AG09309 (cell line): ENCODE data around the gene SLC7A5.
"Not testable (repeated sequence)": the region's sequence is repeated elsewhere in the genome, so short reads cannot be mapped to it uniquely, and the experiment has no call there.

Experiments
- DNase-seq: peaks from one replicate; pipeline ENCODE4 v3.0.0-alpha.2; 2010; ENCODE audit warnings: low read depth
- H3K4me3 ChIP-seq: 2 replicates; pipeline ENCODE4 v1.5.1; 2011; ENCODE audit warnings: mild to moderate bottlenecking, low read depth, low read length, moderate library complexity; ENCODE audit not compliant: control insufficient read depth
- CTCF ChIP-seq: IDR thresholded peaks from 2 replicates; pipeline ENCODE4 v1.5.1; 2011; ENCODE audit warnings: mild to moderate bottlenecking, low read depth, low read length, inconsistent platforms; ENCODE audit not compliant: insufficient read depth, control insufficient read depth; ENCODE audit errors: missing control alignments

SLC7A5 gene

GRCh38 chr16:87816507-87817100 is 52.7 kb downstream of the SLC7A5 start:
- no peak overlapping the region for H3K4me3 ChIP-seq
- TF ChIP-seq CTCF: no peak
- no peak for DNase-seq

- DNase-seq: no peak
- H3K4me3 ChIP-seq: no peak overlapping the region
- no peak for TF ChIP-seq CTCF
Observed at GRCh38 chr16:87815567-87815966, 53.7 kb downstream of the SLC7A5 start.

GRCh38 chr16:87812200-87812656 is 57.1 kb downstream of the SLC7A5 start:
- H3K4me3 ChIP-seq: no peak overlapping the region
- no peak for TF ChIP-seq CTCF
- DNase-seq: no peak

- not testable (repeated sequence) for DNase-seq, H3K4me3 ChIP-seq
Observed at GRCh38 chr16:87811454-87811853, 57.9 kb downstream of the SLC7A5 start.

GRCh38 chr16:87809150-87809902 is 60.0 kb downstream of the SLC7A5 start:
- H3K4me3 ChIP-seq: no peak overlapping the region
- no peak for DNase-seq
- no peak for TF ChIP-seq CTCF

- no peak for TF ChIP-seq CTCF
- DNase-seq: no peak
- no peak overlapping the region for H3K4me3 ChIP-seq
Observed at GRCh38 chr16:87808108-87808507, 61.2 kb downstream of the SLC7A5 start.
